OCI-LY3 (cell line): Measurements from ENCODE around the gene ZNF761.
"Not testable (repeated sequence)": the region's sequence is repeated elsewhere in the genome, so short reads cannot be mapped to it uniquely, and the experiment has no call there.

Experiments used
- H2AFZ ChIP-seq: fragments of 200-600, 300-600 bp; shearing (Covaris generic); 2 replicates; pipeline ENCODE4 v1.6.0; 2014; ENCODE audit warnings: antibody characterized with exemption, low read depth, low read length
- H3K27ac ChIP-seq: fragments of 200-600, 300-600 bp; sonication (generic); 2 replicates; pipeline ENCODE4 v1.5.1; 2014; ENCODE audit warnings: mild to moderate bottlenecking, low read length, moderate library complexity, mixed read lengths
- H3K27me3 ChIP-seq: fragments of 200-600, 300-600 bp; sonication (generic); 2 replicates; pipeline ENCODE4 v1.6.1; 2014; ENCODE audit warnings: low read depth, low read length, mixed read lengths
- H3K36me3 ChIP-seq: fragments of 200-600, 300-600 bp; sonication (generic); replicated peaks from 2 replicates; pipeline ENCODE3; 2014; ENCODE audit warnings: low read depth, low read length, mixed read lengths
- H3K4me1 ChIP-seq: fragments of 300-600, 200-600 bp; sonication (generic); 2 replicates; pipeline ENCODE4 v1.6.1; 2014; ENCODE audit warnings: low read length, mixed read lengths
- H3K4me2 ChIP-seq: fragments of 200-600, 300-600 bp; sonication (generic); 2 replicates; pipeline ENCODE4 v1.6.1; 2014; ENCODE audit warnings: low read length, mixed read lengths
- H3K4me3 ChIP-seq: fragments of 300-600, 200-600 bp; sonication (generic); 2 replicates; pipeline ENCODE4 v1.5.1; 2014; ENCODE audit warnings: antibody characterized with exemption, mild to moderate bottlenecking, low read length, moderate library complexity
- H3K79me2 ChIP-seq: fragments of 300-600, 200-600 bp; shearing (Covaris generic); 2 replicates; pipeline ENCODE4 v1.6.1; 2014; ENCODE audit warnings: mild to moderate bottlenecking, low read length, mixed read lengths
- H3K9ac ChIP-seq: fragments of 300-600, 200-600 bp; shearing (Covaris generic); 2 replicates; pipeline ENCODE4 v1.6.0; 2014; ENCODE audit warnings: mild to moderate bottlenecking, low read length, moderate library complexity
- H3K9me3 ChIP-seq: fragments of 200-600, 300-600 bp; shearing (Covaris generic); 2 replicates; pipeline ENCODE4 v1.6.1; 2014; ENCODE audit warnings: low read length, mixed read lengths; ENCODE audit not compliant: insufficient read depth
- H4K20me1 ChIP-seq: fragments of 200-600, 300-600 bp; sonication (generic); 2 replicates; pipeline ENCODE4 v1.6.1; 2016; ENCODE audit warnings: low read length, mixed read lengths; ENCODE audit not compliant: insufficient read depth
- EZH2phosphoT487 ChIP-seq: fragments of 200-600 bp; shearing (Covaris generic); IDR thresholded peaks from 2 replicates; pipeline ENCODE4 v1.6.1; 2018; ENCODE audit warnings: antibody characterized with exemption, mixed run types, low read depth
- TF ChIP-seq, protein P1 (sequence below): fragments of 200-600, 300-600 bp; sonication (generic); IDR thresholded peaks from 2 replicates; pipeline ENCODE4 v1.5.1; 2014; ENCODE audit warnings: antibody characterized with exemption, low read length, low read depth

ZNF761 gene

DNA sequence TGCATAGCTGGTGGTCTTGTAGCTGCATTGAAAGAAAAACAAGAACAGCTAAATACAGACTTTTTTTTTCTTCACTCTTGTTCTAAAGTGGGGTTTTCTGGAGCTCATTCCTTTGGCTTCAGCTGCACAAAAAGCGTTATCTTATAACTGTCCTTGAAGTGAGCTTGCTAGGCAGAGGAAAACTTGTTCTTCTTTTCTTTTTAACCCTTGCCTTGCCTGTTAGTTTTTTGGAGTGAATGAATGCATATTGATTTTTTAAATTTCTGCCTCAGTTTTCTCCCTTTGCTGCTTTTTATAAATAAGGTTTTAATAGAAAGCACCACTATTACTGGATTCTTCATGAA, 35.3 kb upstream of the ZNF761 start:
- H3K4me1 ChIP-seq, result no peaks in the 10 kb centered on the region
- H2AFZ ChIP-seq, result no peak overlapping the region
- peaks cover 31% of the 10 kb centered on the region for H3K36me3 ChIP-seq
- H3K9me3 ChIP-seq, result peaks cover 4% of the 10 kb centered on the region; the same call in 1 of the 2 replicates
- H3K9ac ChIP-seq, result no peak overlapping the region
- H3K4me2 ChIP-seq, result peak overlapping the region; percentile 81; the same call in 1 of the 2 replicates
- H3K4me3 ChIP-seq, result peak overlapping the region; percentile 86
- no peaks in the 10 kb centered on the region for H4K20me1 ChIP-seq
- peaks cover 18% of the 10 kb centered on the region for H3K79me2 ChIP-seq
- H3K27ac ChIP-seq, result no peak overlapping the region
- H3K27me3 ChIP-seq, result no peaks in the 10 kb centered on the region
- no peak for TF ChIP-seq EZH2phosphoT487
- TF ChIP-seq, protein P1, sequence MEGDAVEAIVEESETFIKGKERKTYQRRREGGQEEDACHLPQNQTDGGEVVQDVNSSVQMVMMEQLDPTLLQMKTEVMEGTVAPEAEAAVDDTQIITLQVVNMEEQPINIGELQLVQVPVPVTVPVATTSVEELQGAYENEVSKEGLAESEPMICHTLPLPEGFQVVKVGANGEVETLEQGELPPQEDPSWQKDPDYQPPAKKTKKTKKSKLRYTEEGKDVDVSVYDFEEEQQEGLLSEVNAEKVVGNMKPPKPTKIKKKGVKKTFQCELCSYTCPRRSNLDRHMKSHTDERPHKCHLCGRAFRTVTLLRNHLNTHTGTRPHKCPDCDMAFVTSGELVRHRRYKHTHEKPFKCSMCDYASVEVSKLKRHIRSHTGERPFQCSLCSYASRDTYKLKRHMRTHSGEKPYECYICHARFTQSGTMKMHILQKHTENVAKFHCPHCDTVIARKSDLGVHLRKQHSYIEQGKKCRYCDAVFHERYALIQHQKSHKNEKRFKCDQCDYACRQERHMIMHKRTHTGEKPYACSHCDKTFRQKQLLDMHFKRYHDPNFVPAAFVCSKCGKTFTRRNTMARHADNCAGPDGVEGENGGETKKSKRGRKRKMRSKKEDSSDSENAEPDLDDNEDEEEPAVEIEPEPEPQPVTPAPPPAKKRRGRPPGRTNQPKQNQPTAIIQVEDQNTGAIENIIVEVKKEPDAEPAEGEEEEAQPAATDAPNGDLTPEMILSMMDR, result no peak

DNA sequence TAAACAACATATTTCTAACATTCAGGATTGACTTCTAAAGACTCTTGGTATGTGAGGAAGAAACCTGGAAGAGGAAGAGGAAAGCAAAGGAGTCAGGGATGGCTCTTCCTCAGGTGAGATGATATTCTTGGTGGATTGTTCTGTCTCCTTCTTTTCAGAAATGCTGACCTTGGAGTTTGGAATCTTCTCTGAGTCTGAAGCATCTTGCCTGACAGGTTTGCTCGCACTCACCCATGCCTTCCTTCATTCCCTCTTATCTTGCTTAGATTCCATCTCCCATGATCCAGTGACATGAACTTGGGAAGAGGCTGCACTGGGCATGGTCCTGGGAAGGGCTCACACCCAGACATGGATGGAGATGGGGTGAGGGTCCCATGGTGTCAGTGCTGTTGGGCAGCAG, 33.9 kb upstream of the ZNF761 start:
- not testable (repeated sequence) for H3K4me1 ChIP-seq

DNA sequence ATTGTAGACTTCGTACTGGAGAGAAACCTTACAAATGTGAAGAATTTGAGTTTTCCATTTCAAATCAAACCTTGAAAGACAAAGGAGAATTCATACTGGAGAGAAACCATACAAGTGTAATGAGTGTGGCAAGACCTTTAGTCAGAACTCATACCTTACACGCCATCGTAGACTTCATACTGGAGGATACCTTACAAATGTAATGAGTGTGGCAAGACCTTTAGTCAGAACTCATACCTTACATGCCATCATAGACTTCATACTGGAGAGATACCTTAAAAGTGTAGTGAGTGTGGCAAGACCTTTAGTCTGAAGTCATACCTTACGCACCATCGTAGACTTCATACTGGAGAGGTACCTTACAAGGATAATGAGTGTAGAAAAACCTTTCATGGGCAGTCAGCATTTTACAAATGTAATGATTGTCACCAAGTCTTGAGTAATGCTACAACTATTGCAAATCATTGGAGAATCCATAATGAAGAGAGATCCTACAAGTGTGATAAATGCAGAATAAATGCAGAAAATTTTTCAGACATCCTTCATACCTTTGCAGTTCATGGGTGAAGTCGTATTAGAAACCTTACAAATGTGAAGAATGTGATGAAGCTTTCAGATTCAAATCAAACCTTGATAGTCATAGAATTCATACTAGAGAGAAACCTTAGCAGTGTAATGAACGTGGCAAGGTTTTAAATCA, 22.1 kb upstream of the ZNF761 start:
- H4K20me1 ChIP-seq, result no peaks in the 10 kb centered on the region
- TF ChIP-seq EZH2phosphoT487, result no peak
- TF ChIP-seq, protein P1, result no peak
- H3K9me3 ChIP-seq, result peaks cover 51% of the 10 kb centered on the region
- H3K36me3 ChIP-seq, result peaks cover 70% of the 10 kb centered on the region
- no peak overlapping the region for H3K27ac ChIP-seq
- no peaks in the 10 kb centered on the region for H3K4me1 ChIP-seq
- no peaks in the 10 kb centered on the region for H3K27me3 ChIP-seq
- H2AFZ ChIP-seq, result no peak overlapping the region
- no peak overlapping the region for H3K9ac ChIP-seq
- no peaks in the 10 kb centered on the region for H3K79me2 ChIP-seq
- no peak overlapping the region for H3K4me2 ChIP-seq
- no peak overlapping the region for H3K4me3 ChIP-seq

More for the DNA sequence above, 33.9 kb upstream of the ZNF761 start:
- not testable (repeated sequence) for H4K20me1 ChIP-seq, H3K9me3 ChIP-seq, H2AFZ ChIP-seq, H3K27ac ChIP-seq, H3K9ac ChIP-seq, H3K4me3 ChIP-seq, H3K4me2 ChIP-seq, H3K27me3 ChIP-seq
- Histone ChIP-seq H3K36me3 (peaks cover 43% of the 10 kb centered on the region), H3K79me2 (peaks cover 18% of the 10 kb centered on the region)

DNA sequence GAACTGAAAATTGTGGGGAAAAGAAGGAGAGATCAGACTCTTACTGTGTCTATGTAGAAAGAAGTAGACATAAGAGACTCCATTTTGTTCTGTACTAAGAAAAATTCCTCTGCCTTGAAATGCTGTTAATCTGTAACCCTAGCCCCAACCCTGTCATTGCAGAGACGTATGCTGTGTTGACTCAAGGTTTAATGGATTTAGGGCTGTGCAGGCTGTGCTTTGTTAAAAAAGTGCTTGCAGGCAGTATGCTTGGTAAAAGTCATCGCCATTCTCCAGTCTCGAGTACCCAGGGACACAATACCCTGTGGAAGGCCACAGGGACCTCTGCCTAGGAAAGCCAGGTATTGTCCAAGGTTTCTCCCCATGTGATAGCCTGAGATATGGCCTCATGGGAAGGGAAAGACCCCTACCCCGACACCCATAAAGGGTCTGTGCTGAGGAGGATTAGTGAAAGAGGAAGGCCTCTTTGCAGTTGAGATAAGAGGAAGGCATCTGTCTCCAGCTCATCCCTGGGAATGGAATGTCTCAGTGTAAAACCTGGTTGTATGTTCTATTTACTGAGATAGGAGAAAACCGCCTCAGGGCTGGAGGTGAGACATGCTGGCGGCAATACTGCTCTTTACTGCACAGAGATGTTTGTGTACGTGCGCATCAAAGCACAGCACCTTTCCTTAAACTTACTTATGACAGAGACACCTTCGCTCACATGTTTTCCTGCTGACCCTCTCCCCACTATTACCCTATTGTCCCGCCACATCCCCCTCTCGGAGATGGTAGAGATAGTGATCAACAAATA, 11.1 kb upstream of the ZNF761 start:
- H3K4me1 ChIP-seq, H2AFZ ChIP-seq, H3K79me2 ChIP-seq, H3K9ac ChIP-seq, H3K27ac ChIP-seq, H3K9me3 ChIP-seq, H4K20me1 ChIP-seq, H3K4me3 ChIP-seq, H3K36me3 ChIP-seq, H3K27me3 ChIP-seq, H3K4me2 ChIP-seq: not testable (repeated sequence)

DNA sequence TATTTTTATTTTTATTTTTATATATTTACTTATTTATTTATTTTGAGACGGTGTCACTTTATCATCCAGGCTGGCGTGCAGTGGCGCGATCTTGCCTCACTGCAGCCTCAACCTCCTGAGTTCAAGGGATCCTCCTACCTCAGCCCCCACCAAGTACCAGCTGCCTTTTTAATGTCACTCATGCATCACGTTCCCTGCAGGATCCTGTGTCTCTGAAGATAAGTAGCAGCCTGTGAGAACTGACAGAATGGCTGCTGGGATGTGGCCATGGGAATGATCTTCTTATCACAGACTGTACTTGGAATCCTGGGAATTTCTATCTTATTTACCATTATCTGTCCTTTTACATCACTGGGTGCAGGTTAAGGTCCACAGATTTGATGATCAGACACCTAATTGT, 9.2 kb upstream of the ZNF761 start:
- Histone ChIP-seq H3K36me3 (peaks cover 3% of the 10 kb centered on the region), H3K79me2 (no peaks in the 10 kb centered on the region), H3K27me3 (no peaks in the 10 kb centered on the region), H2AFZ (no peak overlapping the region), H3K9ac (no peak overlapping the region), H3K4me2 (no peak overlapping the region), H3K27ac (no peak overlapping the region), H4K20me1 (no peaks in the 10 kb centered on the region), H3K4me3 (no peak overlapping the region), H3K9me3 (0 out of 2 replicates have a peak, but pooled peaks cover 3% of the 10 kb centered on the region), H3K4me1 (no peaks in the 10 kb centered on the region)
- TF ChIP-seq, protein P1, result no peak
- no peak for TF ChIP-seq EZH2phosphoT487

DNA sequence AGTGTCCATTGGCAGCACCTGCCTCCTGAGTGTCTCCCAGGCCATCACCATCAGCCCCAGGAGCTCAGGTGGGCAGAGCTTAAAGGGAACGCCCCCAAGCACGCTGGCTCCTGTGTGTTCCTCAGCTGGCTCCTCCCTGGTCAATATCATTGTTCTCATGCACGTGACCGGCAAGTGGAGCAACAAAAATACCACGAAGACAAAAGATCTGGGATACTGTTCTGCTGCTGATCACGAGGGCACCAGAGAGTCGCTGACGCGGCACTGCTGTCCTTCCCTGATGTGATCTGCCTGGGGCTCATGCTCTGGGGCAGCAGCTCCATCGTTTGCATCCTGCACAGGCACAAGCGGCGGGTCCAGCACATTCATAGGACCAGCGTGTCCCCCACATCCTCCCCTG, 8.7 kb upstream of the ZNF761 start:
- not testable (repeated sequence) for H3K9ac ChIP-seq, H4K20me1 ChIP-seq, H3K4me2 ChIP-seq, H3K4me1 ChIP-seq, H3K27ac ChIP-seq, H3K4me3 ChIP-seq, H3K27me3 ChIP-seq, H3K36me3 ChIP-seq, H2AFZ ChIP-seq, H3K79me2 ChIP-seq, H3K9me3 ChIP-seq

DNA sequence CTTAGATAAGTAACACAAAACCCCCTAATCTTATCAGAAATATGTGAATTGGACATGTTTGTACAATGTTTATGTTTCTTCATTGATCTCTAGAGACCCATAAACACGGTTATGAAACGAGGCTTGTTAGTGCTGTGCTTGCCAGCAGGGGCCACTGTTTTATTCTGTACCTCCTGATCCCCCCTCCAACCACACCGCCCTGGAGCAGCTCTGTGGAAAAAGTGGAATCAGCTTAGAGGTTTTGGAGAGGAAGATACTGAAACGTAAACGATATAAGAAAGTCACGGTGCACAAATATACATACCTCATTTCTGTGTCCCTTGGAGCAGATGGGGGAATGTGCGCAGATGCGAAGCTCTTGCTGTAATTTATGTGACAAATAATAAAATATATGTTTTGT, 8.1 kb upstream of the ZNF761 start:
- H4K20me1 ChIP-seq, H3K27me3 ChIP-seq, H2AFZ ChIP-seq, H3K79me2 ChIP-seq, H3K27ac ChIP-seq, H3K9ac ChIP-seq, H3K9me3 ChIP-seq, H3K4me2 ChIP-seq, H3K4me1 ChIP-seq, H3K4me3 ChIP-seq, H3K36me3 ChIP-seq: not testable (repeated sequence)
